Type B pancreatic cell (in vitro differentiated cells): ENCODE results near the gene AKAP7. TPM values are rescaled to one million over a fixed set of nuclear protein-coding genes. Genes with fewer than 3 reads are reported as not detected.
"Not testable (repeated sequence)": the region's sequence is repeated elsewhere in the genome, so short reads cannot be mapped to it uniquely, and the experiment has no call there.

ENCODE experiments used
- DNase-seq: peaks from one replicate; pipeline ENCODE4 v3.0.0; 2021; ENCODE audit warnings: mixed read lengths; ENCODE audit not compliant: unreplicated experiment; ENCODE audit errors: extremely low spot score
- H3K27ac Mint-ChIP-seq: 2 replicates; pipeline ENCODE4 v1.8.0; 2021; ENCODE audit warnings: mild to moderate bottlenecking, mixed read lengths
- H3K27me3 Mint-ChIP-seq: 2 replicates; pipeline ENCODE4 v1.8.0; 2021; ENCODE audit warnings: mixed read lengths
- H3K36me3 Mint-ChIP-seq: 2 replicates; pipeline ENCODE4 v1.8.0; 2021; ENCODE audit warnings: mixed read lengths
- H3K4me1 Mint-ChIP-seq: one replicate; pipeline ENCODE4 v1.8.0; 2021; ENCODE audit warnings: mixed read lengths; ENCODE audit not compliant: unreplicated experiment
- H3K4me3 Mint-ChIP-seq: 2 replicates; pipeline ENCODE4 v1.8.0; 2021; ENCODE audit warnings: mild to moderate bottlenecking, mixed read lengths
- H3K9me3 Mint-ChIP-seq: 2 replicates; pipeline ENCODE4 v1.8.0; 2021; ENCODE audit warnings: mixed read lengths
- total RNA-seq: library from RNA; stranded (reverse); gene quantifications from 2 replicates; pipeline ENCODE4 v1.2.1, GENCODE V29; 2021; ENCODE audit warnings: low replicate concordance
- TF ChIP-seq, protein P1 (sequence below): fragments of 200-600 bp; sonication (generic); conservative IDR thresholded peaks from 2 replicates; pipeline ENCODE4 v1.5.0; 2021; ENCODE audit warnings: antibody characterized with exemption, mild to moderate bottlenecking

Gene AKAP7
- total RNA-seq, 1 donor from 2014 or later = 7.2 TPM

- Mint-ChIP-seq H3K4me3 (no peak overlapping the region), H3K27me3 (peaks cover 29% of the 10 kb centered on the region), H3K4me1 (peaks cover 19% of the 10 kb centered on the region), H3K36me3 (no peaks in the 10 kb centered on the region), H3K27ac (no peak overlapping the region), H3K9me3 (peaks cover 8% of the 10 kb centered on the region)
- DNase-seq = no peak
- TF ChIP-seq, protein P1, sequence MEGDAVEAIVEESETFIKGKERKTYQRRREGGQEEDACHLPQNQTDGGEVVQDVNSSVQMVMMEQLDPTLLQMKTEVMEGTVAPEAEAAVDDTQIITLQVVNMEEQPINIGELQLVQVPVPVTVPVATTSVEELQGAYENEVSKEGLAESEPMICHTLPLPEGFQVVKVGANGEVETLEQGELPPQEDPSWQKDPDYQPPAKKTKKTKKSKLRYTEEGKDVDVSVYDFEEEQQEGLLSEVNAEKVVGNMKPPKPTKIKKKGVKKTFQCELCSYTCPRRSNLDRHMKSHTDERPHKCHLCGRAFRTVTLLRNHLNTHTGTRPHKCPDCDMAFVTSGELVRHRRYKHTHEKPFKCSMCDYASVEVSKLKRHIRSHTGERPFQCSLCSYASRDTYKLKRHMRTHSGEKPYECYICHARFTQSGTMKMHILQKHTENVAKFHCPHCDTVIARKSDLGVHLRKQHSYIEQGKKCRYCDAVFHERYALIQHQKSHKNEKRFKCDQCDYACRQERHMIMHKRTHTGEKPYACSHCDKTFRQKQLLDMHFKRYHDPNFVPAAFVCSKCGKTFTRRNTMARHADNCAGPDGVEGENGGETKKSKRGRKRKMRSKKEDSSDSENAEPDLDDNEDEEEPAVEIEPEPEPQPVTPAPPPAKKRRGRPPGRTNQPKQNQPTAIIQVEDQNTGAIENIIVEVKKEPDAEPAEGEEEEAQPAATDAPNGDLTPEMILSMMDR = no peak
Observed at GRCh38 chr6:131295081-131295480, 159.8 kb downstream of the AKAP7 start.

DNA sequence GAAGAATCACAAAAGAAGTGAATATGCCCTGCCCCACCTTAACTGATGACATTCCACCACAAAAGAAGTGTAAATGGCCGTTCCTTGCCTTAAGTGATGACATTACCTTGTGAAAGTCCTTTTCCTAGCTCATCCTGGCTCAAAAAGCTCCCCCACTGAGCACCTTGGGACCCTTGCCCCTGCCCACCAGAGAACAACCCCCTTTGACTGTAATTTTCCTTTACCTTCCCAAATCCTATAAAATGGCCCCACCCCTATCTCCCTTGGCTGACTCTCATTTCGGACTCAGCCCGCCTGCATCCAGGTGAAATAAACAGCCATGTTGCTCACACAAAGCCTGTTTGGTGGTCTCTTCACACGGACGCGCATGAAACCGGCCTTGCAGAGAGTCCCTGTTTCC is 165.6 kb downstream of the AKAP7 start:
- not testable (repeated sequence) for DNase-seq, H3K4me1 Mint-ChIP-seq, H3K4me3 Mint-ChIP-seq, H3K27ac Mint-ChIP-seq, H3K9me3 Mint-ChIP-seq, H3K36me3 Mint-ChIP-seq
- peaks cover 17% of the 10 kb centered on the region for H3K27me3 Mint-ChIP-seq

- H3K4me3 Mint-ChIP-seq = no peak overlapping the region
- no peak overlapping the region for H3K27ac Mint-ChIP-seq
- DNase-seq = no peak
- TF ChIP-seq, protein P1 = no peak
- no peaks in the 10 kb centered on the region for H3K36me3 Mint-ChIP-seq
- no peaks in the 10 kb centered on the region for H3K9me3 Mint-ChIP-seq
- no peaks in the 10 kb centered on the region for H3K4me1 Mint-ChIP-seq
- no peaks in the 10 kb centered on the region for H3K27me3 Mint-ChIP-seq
Observed at GRCh38 chr6:131303338-131303930, 168.2 kb downstream of the AKAP7 start.

DNA sequence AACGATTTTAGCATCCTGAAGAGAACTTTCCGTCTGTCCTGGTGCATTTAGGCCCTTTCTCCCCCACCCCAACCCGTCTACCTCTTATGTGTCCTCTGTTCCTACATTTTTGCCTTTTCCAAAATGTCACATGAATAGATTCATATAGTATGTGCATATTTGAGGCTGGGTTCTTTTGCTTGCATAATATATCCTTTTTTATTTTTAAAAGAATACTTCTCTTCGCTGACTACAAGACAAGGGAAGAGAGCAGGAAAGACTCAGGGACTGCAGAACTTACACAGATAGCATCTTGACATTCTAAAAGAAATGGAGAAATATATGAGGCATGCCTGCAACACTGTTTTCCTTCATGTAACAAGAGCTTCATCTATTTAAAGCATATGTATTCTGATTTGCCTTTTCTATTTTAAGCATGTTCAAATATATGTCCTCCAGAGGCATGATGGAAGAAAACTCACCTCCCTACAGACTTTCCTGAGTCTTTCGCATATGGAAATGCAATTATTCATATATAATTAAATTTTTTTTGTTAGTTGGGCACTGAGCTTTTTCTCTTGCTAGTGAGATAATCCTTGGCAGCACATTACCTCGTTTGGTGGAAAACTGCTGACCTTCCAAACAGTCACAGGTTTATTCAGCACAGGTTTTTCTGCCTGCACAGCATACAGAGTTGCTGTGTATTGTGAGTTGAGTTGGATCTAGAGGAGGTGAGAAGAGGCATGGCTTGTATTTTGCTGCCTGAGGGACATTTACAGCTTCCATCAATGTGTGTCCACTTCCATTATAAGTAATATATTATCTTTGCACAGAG is 170.0 kb downstream of the AKAP7 start:
- Mint-ChIP-seq H3K4me1 (no peaks in the 10 kb centered on the region), H3K4me3 (no peak overlapping the region), H3K27ac (no peak overlapping the region), H3K36me3 (no peaks in the 10 kb centered on the region), H3K9me3 (peaks cover 6% of the 10 kb centered on the region), H3K27me3 (no peaks in the 10 kb centered on the region)
- TF ChIP-seq, protein P1 = no peak
- DNase-seq = no peak

- H3K27ac Mint-ChIP-seq = no peak overlapping the region
- H3K36me3 Mint-ChIP-seq = no peaks in the 10 kb centered on the region
- H3K9me3 Mint-ChIP-seq = peaks cover 6% of the 10 kb centered on the region
- H3K4me1 Mint-ChIP-seq = no peaks in the 10 kb centered on the region
- TF ChIP-seq, protein P1 = no peak
- no peaks in the 10 kb centered on the region for H3K27me3 Mint-ChIP-seq
- H3K4me3 Mint-ChIP-seq = no peak overlapping the region
- no peak for DNase-seq
Observed at GRCh38 chr6:131309437-131309836, 174.2 kb downstream of the AKAP7 start.

GRCh38 chr6:131314838-131315237 is 179.6 kb downstream of the AKAP7 start:
- Mint-ChIP-seq H3K27me3 (no peaks in the 10 kb centered on the region), H3K4me1 (no peaks in the 10 kb centered on the region), H3K4me3 (no peak overlapping the region), H3K9me3 (peaks cover 4% of the 10 kb centered on the region), H3K36me3 (no peaks in the 10 kb centered on the region), H3K27ac (no peak overlapping the region)
- no peak for DNase-seq
- TF ChIP-seq, protein P1 = no peak
